ENCODE measurements around the gene PRKCG. TPM values are rescaled to one million over a fixed set of nuclear protein-coding genes. Genes with fewer than 3 reads are reported as not detected.

PRKCG gene
- total RNA-seq, 1 experiment from 2014 or later = 0.03 TPM

DNA sequence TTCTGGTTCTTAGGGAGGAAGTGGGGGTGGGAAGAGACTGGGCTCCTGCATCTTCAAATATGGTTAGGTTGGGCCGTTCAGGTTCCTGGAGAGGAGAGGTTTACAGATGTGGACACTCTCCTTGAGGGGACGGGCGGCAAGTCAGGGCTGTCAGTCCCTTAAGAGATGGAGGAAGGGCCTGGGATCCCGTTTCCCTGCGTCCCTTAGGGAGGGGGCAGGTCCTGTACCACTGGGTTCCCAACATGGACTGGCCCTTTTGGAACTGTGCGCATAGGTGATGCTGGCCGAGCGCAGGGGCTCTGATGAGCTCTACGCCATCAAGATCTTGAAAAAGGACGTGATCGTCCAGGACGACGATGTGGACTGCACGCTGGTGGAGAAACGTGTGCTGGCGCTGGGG is 16.2 kb downstream of the PRKCG start:
- DNase-seq (ENCODE audit: low spot score) = no peak

DNA sequence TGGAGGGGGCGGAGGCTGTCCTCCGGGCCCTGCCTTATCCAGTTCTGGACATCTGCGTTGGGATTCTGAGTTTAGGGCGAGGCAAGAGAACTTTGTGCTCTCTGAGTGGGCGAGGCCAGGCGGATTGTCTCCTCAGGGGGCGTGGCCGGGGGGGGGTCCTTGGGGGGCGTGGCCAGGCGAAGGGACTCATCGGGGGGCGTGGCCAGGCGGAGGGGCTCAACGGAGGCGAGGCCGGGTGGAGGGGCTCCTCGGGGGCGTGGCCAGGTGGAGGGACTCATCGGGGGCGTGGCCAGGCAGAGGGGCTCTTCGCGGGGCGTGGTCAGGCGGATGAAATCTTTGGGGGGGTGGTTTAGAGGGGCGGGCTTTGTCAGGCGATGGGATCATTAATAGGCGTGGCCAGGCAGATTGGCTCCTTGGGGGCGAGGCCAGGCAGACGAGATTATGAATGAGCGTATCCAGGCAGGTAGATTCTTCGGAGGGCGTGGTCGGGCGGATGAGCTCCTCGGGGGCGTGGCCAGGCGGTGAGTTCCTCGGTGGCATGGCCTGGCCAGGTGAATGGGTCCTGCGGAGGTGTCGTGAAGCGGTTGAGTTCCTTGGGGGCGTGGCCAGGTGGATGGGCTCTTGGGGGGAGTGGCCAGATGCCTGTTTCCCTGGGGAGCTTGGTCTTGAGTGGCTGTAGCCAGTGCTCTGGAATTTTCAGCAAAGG is 16.8 kb downstream of the PRKCG start:
- no peak for DNase-seq (ENCODE audit: low spot score)

DNA sequence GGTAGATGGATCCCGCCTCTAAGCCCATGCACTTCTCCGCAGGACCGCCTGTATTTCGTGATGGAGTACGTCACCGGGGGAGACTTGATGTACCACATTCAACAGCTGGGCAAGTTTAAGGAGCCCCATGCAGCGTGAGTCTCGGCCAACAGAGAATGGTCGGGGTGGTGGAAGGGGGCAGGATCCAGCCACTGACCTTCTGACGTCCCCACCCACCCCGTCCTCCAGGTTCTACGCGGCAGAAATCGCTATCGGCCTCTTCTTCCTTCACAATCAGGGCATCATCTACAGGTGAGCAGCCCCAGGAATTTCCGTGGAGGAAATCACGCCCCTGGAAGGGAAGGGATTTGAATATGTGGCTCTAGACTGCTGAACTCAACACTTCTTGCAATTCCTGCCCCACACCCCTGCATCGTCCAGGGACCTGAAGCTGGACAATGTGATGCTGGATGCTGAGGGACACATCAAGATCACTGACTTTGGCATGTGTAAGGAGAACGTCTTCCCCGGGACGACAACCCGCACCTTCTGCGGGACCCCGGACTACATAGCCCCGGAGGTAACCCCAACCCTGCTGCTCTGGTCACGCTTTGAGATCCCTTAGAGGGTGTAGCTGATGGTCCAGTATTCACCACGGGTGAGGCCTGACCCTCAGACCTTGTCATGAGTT is 18.3 kb downstream of the PRKCG start:
- no peak for DNase-seq (ENCODE audit: low spot score)

DNA sequence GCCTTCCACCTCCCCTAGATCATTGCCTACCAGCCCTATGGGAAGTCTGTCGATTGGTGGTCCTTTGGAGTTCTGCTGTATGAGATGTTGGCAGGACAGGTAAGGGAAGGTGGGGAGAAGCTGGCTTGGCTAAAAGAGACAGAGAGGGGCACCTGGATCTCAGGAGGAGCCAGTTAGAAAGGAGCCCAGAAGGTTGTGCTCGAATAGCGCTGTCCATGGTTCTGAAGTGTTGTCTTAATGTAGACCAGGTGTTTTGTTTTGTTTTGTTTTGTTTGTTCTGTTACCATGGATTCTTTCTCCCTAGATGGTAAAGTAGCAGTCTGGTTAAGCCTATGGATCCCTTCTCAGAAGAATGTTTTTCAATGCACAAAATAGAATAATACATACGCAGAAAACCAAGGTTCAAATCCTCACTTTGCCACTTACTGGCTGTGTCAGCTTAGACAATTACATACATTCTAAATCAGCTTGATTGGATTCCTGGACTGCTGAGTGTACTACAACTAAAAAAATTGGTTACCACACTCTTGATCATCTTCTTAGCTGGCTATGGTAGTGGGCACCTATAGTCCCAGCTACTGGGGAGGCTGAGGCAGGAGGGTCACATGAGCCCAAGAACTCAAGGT is 21.2 kb downstream of the PRKCG start:
- DNase-seq (ENCODE audit: low spot score) = peak; percentile 95

DNA sequence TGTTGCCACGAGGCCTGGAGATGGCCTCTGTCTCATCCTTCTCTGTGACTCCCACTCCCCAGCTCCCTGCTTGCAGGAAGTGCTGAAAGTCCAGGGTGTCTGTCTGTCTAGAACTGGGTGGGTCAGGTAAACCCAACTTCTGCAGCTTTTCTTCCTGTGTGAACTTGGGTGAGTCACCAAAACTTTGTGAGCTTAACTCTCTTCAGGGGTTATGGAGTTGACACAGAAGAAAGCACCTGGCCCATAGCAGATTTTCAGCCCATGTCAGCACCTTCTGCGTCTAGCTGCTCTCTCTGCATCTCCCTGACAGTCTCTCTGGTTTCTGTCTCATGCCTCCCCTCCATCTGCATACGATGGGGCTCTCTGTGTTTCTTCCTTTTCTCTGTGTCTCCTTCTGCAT is 22.9 kb downstream of the PRKCG start:
- DNase-seq (ENCODE audit: low spot score) = peak; percentile 78

DNA sequence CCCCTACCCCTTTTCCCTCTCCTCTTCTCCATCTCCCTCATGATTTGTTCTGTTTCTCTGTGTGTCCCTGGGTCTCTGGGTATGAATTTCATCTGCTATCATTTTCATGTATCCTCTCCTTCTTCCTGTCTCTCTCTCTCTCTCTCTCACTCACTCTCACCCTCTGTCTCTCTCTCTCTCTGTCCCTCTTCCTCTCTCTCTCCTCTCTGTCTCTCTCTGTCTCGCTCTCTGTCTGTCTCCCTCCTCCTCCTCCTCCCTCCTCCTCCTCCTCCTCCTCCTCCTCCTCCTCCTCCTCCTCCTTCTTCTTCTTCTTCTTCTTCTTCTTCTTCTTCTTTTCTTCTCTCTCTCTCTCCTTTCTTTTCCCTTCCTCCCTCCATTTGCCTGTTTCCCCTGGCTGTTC is 23.8 kb downstream of the PRKCG start:
- no peak for DNase-seq (ENCODE audit: low spot score)

DNA sequence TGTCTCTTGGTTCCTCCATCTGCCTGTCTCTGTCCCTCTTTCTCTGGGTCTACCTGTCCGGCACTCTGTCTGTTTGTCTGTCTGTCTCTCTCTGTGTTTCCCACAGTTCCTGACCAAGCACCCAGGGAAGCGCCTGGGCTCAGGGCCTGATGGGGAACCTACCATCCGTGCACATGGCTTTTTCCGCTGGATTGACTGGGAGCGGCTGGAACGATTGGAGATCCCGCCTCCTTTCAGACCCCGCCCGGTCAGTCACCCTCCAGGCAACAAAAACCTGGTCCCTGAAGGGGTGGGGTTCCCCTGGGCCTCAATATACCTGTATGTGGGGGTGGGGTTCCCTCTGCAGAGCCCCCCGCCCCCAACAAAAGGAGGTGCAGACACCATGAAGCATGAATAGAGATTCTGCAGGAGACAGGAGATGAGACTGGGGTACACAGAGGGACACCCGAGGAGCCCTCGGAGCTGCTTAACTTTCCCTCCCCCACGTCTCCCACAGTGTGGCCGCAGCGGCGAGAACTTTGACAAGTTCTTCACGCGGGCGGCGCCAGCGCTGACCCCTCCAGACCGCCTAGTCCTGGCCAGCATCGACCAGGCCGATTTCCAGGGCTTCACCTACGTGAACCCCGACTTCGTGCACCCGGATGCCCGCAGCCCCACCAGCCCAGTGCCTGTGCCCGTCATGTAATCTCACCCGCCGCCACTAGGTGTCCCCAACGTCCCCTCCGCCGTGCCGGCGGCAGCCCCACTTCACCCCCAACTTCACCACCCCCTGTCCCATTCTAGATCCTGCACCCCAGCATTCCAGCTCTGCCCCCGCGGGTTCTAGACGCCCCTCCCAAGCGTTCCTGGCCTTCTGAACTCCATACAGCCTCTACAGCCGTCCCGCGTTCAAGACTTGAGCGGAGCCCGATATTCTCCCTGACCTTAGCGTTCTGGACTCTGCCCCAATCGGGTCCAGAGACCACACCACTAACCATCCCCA is 24.5 kb downstream of the PRKCG start:
- peak; percentile 74 for DNase-seq (ENCODE audit: low spot score)

DNA sequence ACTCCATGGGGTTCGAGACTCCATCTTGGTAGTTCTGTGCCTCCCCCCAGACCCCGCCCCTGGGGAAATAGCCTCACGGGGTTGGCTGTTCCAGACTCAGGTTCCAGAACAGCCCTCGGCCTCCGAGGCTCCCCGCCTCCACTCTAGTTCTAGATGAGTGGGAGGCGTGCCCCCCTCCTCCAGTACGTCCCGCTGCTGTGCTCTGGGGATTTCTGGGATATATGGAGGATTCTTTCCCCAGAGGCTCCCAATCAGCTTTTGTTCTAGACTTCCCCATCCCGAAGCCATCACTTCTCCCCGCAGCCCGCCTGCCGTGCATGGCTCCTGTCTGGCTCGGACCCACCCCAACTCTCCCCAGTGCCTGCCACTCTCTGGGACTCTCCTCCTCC is 25.2 kb downstream of the PRKCG start:
- DNase-seq (ENCODE audit: low spot score) = no peak

DNA sequence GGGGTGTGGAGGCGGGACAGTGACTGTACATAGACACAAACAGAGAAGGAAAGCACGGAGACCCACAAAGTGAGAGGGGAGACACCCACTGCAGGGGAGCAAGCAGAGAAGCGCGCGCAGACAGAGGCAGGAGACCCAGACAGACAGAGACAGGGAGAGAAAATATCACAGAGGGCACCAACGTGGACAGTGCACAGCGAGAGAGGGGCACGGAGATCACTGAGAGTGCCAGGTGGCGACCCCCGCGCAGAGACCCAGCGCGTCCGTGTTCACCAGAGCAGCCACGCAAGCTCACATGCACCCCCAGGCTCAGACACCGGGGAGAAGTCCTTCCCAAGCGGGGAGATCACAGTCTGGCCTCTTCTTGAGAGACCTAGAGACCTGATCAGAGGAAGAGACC is 25.7 kb downstream of the PRKCG start:
- no peak for DNase-seq (ENCODE audit: low spot score)

DNA sequence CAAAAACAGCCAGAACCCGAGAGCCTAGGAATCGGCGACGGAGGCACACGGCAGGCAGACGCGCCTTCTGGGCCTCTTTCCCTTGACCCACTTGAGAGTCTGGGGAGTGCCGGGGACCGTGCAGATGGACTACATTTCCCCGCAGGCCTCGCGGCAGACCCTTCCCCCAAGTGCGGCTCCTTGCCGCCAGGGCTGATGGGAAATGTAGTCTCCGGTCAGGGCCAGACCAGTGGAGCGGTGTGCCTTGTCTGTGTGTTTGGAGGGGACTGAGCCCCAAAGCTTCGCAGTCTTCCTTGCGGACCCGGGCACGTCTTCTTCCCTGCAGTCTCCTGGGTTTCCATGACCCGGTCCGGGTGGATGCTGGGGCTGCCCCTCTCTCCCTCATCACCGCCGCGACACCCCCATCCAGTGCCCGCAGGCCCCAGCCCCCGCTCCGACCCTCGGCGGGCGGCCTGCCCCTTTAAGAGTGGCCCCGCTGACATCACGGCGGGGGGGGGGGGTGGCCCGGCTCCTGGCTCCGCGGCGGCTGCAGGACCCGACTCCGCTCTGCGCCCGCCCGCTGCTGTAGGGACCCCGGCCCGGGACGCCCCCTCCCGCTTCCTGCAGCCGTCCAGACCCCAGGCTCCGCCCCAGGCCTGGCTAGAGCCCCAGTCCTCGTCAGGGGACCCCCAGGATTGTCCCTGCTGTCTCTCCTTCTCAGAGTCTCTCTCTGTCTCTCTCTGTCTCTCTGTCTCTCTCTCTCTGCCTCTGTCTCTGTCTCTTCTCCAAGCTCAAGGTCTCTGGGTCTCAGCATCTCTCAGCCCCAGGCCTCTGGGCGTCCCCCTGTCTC is 26.3 kb downstream of the PRKCG start:
- DNase-seq (ENCODE audit: low spot score) = no peak

DNA sequence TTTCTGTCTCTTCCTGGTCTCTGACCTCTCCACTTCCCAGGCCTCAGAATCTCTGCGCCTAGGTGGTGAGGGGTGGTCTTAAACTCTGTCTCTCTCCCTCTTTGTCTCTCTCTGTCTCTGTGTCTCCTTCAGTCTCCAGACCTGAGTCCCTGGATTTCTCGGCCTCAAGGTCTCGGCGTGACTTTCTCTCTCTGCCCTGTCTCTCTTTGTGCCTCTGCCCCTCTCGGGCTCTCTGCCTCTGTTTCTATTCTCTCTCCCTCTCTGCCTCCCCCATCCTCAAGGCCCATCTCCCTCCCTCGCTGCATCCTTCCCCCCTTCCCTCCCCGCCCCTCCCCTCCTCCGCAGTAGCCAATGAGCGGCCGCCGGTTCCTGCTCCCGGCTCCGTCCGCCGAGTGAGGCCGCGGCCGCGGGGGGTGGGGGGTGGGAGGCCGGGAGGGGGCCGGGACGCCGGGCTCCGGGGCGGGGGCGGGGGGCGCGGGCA is 27.0 kb downstream of the PRKCG start, which contains the start of gene CACNG7:
TSS of gene CACNG7 (plus strand) at position 344 of the 481 bp plus-strand sequence. CDS start 3,554 bp downstream, outside the sequence.
- no peak for DNase-seq (ENCODE audit: low spot score)

DNA sequence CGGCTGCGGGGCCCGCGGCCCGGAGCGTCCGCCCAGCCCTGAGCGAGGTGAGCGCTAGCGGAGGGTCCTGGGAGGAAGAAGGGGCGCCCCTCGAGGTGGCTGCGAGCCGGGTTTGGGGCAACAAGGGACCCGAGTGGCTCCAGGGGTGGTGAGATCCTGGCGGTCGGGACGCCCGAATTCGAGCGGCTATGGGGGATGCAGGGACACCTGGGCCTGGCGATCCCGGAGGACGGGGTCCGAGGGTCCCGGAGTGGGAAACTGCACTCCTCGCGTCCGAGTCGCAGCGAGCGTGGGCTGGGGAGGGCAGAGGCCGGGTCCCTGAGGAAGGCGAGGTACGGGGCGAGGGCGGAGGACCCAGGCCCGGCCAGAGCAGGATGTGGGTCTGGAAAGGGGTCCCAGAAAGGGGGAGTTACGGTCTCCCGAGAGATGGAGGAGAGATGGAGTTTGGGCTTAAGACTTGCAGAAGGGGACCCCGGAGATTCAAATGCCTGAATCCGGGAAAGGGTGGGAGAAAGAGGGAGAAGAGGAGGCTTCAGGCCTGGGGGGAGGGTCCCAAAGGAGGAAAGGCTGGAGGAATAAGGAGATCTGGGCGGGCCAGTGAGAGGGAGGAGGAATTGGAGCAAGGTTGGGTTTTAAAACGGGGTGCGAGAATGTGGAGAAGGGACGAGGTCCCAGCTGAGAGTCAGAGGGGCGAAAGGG is 27.6 kb downstream of the PRKCG start:
- DNase-seq (ENCODE audit: low spot score) = no peak

DNA sequence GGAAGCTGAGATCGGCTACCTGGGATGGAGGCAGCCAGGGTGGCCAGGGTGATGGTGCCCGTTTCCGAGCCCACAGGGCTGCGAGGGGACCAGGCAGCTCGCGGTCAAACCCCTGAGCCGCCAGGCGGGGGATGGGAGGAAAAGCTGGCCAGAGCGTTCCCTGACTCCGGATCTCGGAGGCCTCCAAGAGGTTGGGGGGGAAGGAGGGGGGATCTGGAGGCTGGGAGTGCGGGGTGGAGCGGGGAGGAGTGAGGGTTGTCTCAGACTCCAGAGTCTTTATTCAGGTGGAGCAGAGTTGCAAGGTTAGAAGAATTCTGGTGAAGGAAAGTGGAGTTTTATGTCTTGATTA is 28.1 kb downstream of the PRKCG start:
- no peak for DNase-seq (ENCODE audit: low spot score)

DNA sequence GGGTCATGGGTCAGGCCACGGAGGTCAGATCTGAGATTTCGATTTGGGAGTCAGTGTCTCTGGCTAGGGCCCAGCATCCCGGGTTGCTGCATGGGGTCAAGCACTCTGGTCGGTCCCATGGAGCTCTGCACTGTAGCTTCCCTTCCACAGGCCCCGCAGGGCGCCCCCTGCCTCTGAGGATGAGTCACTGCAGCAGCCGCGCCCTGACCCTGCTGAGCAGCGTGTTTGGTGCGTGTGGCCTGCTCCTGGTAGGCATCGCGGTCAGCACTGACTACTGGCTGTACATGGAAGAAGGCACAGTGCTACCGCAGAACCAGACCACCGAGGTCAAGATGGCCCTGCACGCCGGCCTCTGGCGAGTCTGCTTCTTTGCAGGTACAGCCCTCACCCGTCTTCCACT is 30.7 kb downstream of the PRKCG start:
- no peak for DNase-seq (ENCODE audit: low spot score)

DNA sequence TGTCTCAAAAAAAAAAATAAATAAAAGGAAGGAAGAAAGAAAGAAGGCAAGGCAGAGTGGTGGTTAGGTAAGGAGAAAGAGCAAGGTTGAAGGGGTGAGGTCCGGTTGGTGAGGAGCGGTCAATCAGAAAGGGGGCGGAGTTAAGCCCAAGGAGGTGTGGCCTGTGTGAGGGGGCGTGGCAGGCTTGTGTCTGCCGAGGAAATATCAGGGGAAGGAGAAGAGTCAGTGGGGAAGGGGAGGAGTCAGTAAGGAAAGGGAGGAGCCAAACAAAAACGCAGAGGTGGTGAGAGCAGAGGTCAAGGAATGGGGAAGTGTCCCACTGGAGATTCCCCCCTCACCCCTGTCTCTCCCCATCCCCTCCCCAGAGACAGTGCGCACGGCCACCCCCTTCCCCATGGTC is 33.0 kb downstream of the PRKCG start:
- no peak for DNase-seq (ENCODE audit: low spot score)

DNA sequence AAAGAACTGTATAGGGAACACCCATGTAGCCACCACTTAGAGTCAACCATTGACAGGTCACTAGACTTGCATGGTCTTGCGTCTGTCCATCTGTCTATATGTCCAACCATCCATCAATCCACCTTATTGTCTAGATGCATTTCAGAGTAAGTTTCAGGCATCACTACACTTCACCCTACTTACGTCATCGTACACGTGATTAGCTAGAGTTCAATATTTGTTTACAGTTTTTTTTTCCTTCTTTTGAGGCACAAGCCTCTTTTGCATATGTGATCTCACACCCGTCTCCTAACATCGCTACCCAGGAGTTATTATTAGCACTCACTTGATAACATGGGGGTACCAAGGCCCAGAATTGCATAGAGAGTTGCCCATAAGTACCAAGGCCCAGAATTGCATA is 34.0 kb downstream of the PRKCG start:
- no peak for DNase-seq (ENCODE audit: low spot score)

DNA sequence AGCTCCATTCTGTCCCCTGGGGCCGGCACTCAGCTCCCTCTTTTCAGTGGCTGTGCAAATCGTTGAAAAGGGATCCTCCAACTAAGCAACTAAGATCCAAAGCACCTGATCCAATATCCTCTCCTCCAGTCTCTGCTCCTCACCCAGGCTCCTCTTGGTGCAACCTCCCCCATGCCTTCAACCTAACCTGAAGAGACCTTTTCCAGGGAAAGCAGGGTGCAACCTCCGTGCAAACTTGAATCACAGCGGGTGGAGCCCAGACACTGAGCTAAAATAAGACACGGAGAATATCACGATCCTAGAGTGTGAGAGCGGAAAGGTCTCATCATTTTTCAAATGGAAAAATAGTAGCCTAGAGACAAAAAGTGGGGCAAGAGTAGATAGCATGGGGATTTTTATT is 35.4 kb downstream of the PRKCG start:
- DNase-seq (ENCODE audit: low spot score) = no peak

DNA sequence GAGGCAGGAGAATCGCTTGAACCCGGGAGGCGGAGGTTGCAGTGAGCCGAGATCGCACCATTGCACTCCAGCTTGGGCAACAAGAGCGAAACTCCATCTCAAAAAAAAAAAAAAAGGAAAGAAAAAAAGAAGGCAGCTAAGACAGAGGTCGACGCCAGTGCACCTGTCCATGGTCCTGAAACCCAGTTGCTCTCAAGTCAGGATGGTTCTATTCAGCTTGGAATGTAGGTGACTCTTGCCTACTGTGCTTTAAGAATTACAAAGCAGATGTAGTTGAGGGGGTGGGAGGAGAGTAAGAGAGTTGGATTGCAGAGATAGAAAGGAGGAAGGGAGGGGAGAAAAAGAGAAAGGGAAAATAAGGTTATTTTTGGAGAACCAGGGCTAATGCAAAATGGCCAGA is 45.7 kb downstream of the PRKCG start:
- DNase-seq (ENCODE audit: low spot score) = peak; percentile 79

DNA sequence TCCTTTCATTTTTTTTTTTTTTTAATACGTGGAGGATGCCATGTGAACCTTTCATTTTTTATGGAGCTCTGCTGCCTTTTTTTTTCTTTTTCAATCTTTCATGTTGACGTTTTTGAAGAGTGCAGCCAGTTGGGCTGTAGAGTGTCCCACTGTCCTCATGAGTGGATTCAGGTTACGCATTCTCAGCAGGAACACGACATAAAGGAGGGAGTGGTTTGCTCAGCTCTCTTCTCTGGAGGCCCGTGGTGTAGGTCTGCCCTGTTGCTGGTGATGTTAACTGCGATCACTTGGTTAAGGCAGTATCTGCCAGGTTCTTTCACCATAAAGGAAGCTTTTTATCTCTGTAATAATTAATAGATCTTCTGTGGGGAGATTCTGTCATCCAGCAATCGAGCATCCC is 54.0 kb downstream of the PRKCG start:
- DNase-seq (ENCODE audit: low spot score) = no peak
